Lower leg skin (tissue), 3 donors: ENCODE data around the gene GSTA3.
"Not testable (repeated sequence)": the region's sequence is repeated elsewhere in the genome, so short reads cannot be mapped to it uniquely, and the experiment has no call there.

Experiments used
- CTCF ChIP-seq, 3 donors: fragments of 450-650 bp; IDR thresholded peaks; one replicate each; pipeline ENCODE4 v1.5.1; 2016; ENCODE audit warnings: antibody characterized with exemption in 3 of 3, mild to moderate bottlenecking in 3 of 3, moderate library complexity in 2 of 3
- POLR2A ChIP-seq, 2 donors: fragments of 450-650 bp; IDR thresholded peaks; one replicate each; pipeline ENCODE4 v1.6.1; 2016 to 2017; ENCODE audit warnings: antibody characterized with exemption in 2 of 2, mild to moderate bottlenecking in 1 of 2, moderate library complexity in 1 of 2

- TF ChIP-seq POLR2A, CTCF (IDR thresholded peaks at IDR 0.05): not testable (repeated sequence)
These were observed 48.3 kb downstream of the GSTA3 start for GRCh38 chr6:52861151-52861550.
